Measurements from ENCODE around the gene ATP9A.

The ATP9A gene

DNA sequence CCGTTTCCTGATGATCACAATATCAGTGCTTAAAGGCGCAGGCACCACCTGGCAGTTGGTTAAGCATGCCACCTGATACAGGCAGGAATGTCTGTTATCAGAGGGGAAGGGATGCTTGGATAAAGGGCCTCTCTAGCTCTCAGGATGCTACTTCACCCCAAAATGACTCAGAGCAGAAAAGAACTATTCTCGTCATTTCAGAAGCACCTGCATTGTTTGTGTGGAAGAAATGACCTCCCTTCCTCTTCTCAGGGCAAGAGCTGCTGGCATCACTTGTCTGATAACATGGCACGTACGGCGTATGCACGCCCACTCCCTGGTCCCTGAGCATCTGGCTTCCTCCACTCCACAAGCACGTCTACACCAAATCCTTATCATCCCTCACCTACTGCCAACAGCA is 47.3 kb downstream of the ATP9A start:
- Histone ChIP-seq H3K27me3 (ENCODE audit: control insufficient read depth, insufficient read depth, low read length) (no peaks in the 10 kb centered on the region), H3K79me2 (peaks cover 6% of the 10 kb centered on the region), H3K9ac (no peak overlapping the region), H3K4me2 (ENCODE audit: low read length) (no peak overlapping the region), H3K4me3 (ENCODE audit: low read depth, low read length) (no peak overlapping the region), H2AFZ (no peak overlapping the region), H3K9me3 (ENCODE audit: control insufficient read depth, low read length) (no peaks in the 10 kb centered on the region), H3K4me1 (peaks cover under 1% of the 10 kb centered on the region), H3K27ac (no peak overlapping the region), H3K36me3 (ENCODE audit: control insufficient read depth, insufficient read depth, low read length) (no peaks in the 10 kb centered on the region)
- TF ChIP-seq CTCF (IDR thresholded peaks at IDR 0.05) = no peak

DNA sequence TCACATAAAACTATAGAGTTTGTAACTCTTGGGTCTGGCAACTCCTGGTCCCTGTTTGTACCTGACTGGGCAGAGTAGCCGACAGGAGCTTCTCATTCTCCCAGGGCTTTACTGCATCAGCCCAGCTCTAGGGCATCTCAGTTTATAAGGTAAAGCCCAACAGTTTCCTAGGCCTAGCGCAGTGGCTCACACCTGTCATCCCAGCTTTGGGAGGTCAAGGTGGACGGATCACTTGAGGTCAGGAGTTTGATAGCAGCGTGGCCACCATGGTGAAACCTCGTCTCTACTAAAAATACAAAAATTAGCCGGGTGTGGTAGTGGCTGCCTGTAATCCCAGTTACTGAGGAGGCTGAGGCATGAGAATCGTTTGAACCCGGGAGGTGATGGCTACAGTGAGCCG is 47.8 kb downstream of the ATP9A start:
- Histone ChIP-seq H3K27me3 (ENCODE audit: control insufficient read depth, insufficient read depth, low read length) (no peaks in the 10 kb centered on the region), H3K9me3 (ENCODE audit: control insufficient read depth, low read length) (no peaks in the 10 kb centered on the region), H3K4me3 (ENCODE audit: low read depth, low read length) (no peak overlapping the region), H3K36me3 (ENCODE audit: control insufficient read depth, insufficient read depth, low read length) (no peaks in the 10 kb centered on the region), H3K4me2 (ENCODE audit: low read length) (no peak overlapping the region), H3K4me1 (peaks cover 6% of the 10 kb centered on the region), H3K27ac (no peak overlapping the region), H3K9ac (no peak overlapping the region), H3K79me2 (peaks cover 6% of the 10 kb centered on the region), H2AFZ (no peak overlapping the region)
- TF ChIP-seq CTCF (IDR thresholded peaks at IDR 0.05) = no peak

DNA sequence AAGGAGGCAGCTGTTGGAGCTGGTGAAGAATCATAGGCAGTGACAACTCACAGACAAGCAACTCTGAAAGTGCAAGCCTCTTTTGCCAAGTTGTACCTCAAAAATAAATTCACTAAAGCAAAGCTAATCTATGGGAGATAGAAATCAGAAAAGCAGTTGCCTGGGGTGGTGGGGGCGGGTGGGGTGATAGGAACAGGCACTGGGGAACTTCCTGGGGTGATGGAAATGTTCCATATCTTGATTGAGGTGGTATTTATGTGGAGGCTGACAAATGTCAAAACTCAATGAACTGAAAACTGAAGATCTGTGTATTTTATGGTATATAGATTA is 52.4 kb downstream of the ATP9A start:
- H3K79me2 ChIP-seq = peaks cover 13% of the 10 kb centered on the region
- H3K4me1 ChIP-seq = peaks cover 6% of the 10 kb centered on the region
- no peaks in the 10 kb centered on the region for H3K27me3 ChIP-seq (ENCODE audit: control insufficient read depth, insufficient read depth, low read length)
- no peak overlapping the region for H3K4me2 ChIP-seq (ENCODE audit: low read length)
- no peak overlapping the region for H3K9ac ChIP-seq
- no peak overlapping the region for H3K4me3 ChIP-seq (ENCODE audit: low read depth, low read length)
- H3K9me3 ChIP-seq (ENCODE audit: control insufficient read depth, low read length) = no peaks in the 10 kb centered on the region
- H2AFZ ChIP-seq = no peak overlapping the region
- no peaks in the 10 kb centered on the region for H3K36me3 ChIP-seq (ENCODE audit: control insufficient read depth, insufficient read depth, low read length)
- no peak for TF ChIP-seq CTCF (IDR thresholded peaks at IDR 0.05)
- H3K27ac ChIP-seq = no peak overlapping the region

DNA sequence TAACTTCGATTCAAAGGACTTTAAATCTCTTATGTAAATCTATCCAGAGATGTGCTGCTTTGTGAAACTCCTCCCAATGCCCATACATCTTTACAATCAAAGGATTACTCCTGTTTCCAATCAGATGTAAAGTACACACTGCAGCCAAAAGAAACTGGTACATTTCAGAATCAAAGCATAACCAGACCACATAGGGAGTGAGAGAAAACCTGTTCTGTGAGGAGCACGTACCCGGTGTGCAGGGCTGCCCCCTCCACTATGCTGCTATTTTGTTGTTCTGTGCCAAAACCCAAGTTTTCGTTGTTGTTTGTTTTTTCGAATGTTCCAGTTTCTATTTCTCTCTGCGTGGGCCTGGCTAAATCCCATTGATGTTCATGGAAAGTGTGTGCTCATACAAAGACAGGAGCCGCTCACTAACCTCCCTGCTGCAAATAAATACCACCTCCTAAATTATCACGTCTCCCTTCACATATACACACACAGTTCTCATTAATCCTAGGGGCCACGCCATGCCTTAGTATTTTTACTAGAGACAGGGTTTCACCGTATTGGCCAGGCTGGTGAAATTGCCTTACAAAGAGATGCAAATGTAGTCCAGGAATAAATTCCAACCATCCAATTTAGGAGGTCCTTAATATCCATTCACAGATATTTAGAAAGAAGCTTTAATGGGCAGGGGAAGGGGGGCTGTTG is 52.9 kb downstream of the ATP9A start:
- Histone ChIP-seq H3K36me3 (ENCODE audit: control insufficient read depth, insufficient read depth, low read length) (no peaks in the 10 kb centered on the region), H3K27ac (no peak overlapping the region), H3K9ac (no peak overlapping the region), H3K79me2 (peaks cover 13% of the 10 kb centered on the region), H3K4me3 (ENCODE audit: low read depth, low read length) (no peak overlapping the region), H3K4me2 (ENCODE audit: low read length) (no peak overlapping the region), H3K27me3 (ENCODE audit: control insufficient read depth, insufficient read depth, low read length) (no peaks in the 10 kb centered on the region), H2AFZ (no peak overlapping the region), H3K4me1 (peaks cover 6% of the 10 kb centered on the region), H3K9me3 (ENCODE audit: control insufficient read depth, low read length) (no peaks in the 10 kb centered on the region)
- no peak for TF ChIP-seq CTCF (IDR thresholded peaks at IDR 0.05)

GRCh38 chr20:51713213-51713598 is 55.0 kb downstream of the ATP9A start:
- TF ChIP-seq CTCF (IDR thresholded peaks at IDR 0.05) = no peak
- Histone ChIP-seq H3K27ac (no peak overlapping the region), H3K4me1 (peaks cover 6% of the 10 kb centered on the region), H3K36me3 (ENCODE audit: control insufficient read depth, insufficient read depth, low read length) (no peaks in the 10 kb centered on the region), H3K27me3 (ENCODE audit: control insufficient read depth, insufficient read depth, low read length) (no peaks in the 10 kb centered on the region), H2AFZ (no peak overlapping the region), H3K4me3 (ENCODE audit: low read depth, low read length) (no peak overlapping the region), H3K9me3 (ENCODE audit: control insufficient read depth, low read length) (no peaks in the 10 kb centered on the region), H3K4me2 (ENCODE audit: low read length) (no peak overlapping the region), H3K79me2 (peaks cover 9% of the 10 kb centered on the region), H3K9ac (no peak overlapping the region)

Measured in parathyroid adenoma (tissue), 2 donors.